SU-DHL-6 (cell line): ENCODE results near the gene NDUFC1.

Source experiments
- EZH2phosphoT487 ChIP-seq: fragments of 200-600 bp; sonication (generic), shearing (Covaris generic); conservative IDR thresholded peaks from 2 replicates; pipeline ENCODE4 v1.6.1; 2018; ENCODE audit warnings: mild to moderate bottlenecking, antibody characterized with exemption, low read length, moderate library complexity, mixed read lengths
- TF ChIP-seq, protein P1 (sequence below): fragments of 200-600 bp; sonication (generic); IDR thresholded peaks from one replicate; pipeline ENCODE4 v1.5.1; 2017; ENCODE audit warnings: antibody characterized with exemption, mild to moderate bottlenecking, low read length, moderate library complexity; ENCODE audit not compliant: insufficient read depth, poor library complexity, severe bottlenecking

DNA sequence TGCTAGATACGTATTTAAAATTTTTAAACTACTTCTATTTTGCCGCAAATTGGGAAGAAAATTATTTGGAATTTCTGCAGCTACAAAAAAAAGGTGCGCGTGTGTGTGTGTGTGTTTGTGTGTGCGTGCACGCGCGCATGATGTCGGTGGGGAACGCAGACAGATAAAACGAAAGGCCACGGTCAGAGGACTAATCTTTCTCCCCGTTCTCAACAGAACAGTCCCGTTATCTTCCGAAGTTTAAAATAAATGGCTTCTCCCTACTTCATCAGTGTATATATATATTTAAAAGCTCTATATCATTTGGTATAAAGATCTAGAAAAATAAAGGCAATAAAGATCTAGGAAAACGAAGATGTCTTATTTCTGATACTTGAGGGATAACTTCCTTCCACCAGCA lies 23.8 kb downstream of the NDUFC1 start:
- TF ChIP-seq, protein P1, sequence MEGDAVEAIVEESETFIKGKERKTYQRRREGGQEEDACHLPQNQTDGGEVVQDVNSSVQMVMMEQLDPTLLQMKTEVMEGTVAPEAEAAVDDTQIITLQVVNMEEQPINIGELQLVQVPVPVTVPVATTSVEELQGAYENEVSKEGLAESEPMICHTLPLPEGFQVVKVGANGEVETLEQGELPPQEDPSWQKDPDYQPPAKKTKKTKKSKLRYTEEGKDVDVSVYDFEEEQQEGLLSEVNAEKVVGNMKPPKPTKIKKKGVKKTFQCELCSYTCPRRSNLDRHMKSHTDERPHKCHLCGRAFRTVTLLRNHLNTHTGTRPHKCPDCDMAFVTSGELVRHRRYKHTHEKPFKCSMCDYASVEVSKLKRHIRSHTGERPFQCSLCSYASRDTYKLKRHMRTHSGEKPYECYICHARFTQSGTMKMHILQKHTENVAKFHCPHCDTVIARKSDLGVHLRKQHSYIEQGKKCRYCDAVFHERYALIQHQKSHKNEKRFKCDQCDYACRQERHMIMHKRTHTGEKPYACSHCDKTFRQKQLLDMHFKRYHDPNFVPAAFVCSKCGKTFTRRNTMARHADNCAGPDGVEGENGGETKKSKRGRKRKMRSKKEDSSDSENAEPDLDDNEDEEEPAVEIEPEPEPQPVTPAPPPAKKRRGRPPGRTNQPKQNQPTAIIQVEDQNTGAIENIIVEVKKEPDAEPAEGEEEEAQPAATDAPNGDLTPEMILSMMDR: no peak
- no peak for TF ChIP-seq EZH2phosphoT487
